HG02973 (cell line): ENCODE results near the gene PNKD.
"Not testable (repeated sequence)": the region's sequence is repeated elsewhere in the genome, so short reads cannot be mapped to it uniquely, and the experiment has no call there.

ENCODE experiments used
- ATAC-seq: cut with Tn5 transposase; IDR thresholded peaks from one replicate; pipeline ENCODE4 v1.9.1; 2021; ENCODE audit warnings: moderate library complexity; ENCODE audit not compliant: unreplicated experiment

The PNKD gene

DNA sequence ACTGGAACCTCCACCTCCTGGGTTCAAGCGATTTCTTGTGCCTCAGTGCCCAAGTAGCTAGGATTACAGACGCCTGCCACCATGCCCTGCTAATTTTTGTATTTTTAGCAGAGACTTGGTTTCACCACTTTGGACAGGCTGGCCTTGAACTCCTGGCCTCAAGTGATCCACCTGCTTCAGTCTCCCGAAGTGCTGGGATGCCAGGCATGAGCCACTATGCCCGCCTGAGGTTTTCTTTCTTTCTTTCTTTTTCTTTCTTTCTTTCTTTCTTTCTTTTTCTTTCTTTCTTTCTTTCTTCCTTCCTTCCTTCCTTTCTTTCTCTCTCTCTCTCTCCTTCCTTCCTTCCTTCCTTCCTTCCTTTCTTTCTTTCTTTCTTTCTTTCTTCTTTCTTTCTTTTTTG, 44.4 kb downstream of the PNKD start:
- not testable (repeated sequence) for ATAC-seq

- no peak for ATAC-seq
Measured at GRCh38 chr2:218315397-218315796, 45.1 kb downstream of the PNKD start.

- ATAC-seq, result no peak
Measured at GRCh38 chr2:218317303-218317630, 46.9 kb downstream of the PNKD start.

GRCh38 chr2:218317835-218318234, 47.5 kb downstream of the PNKD start:
- no peak for ATAC-seq

GRCh38 chr2:218318241-218318640, 47.9 kb downstream of the PNKD start:
- no peak for ATAC-seq

- ATAC-seq, result no peak
Measured at GRCh38 chr2:218319813-218320365, 49.6 kb downstream of the PNKD start.

DNA sequence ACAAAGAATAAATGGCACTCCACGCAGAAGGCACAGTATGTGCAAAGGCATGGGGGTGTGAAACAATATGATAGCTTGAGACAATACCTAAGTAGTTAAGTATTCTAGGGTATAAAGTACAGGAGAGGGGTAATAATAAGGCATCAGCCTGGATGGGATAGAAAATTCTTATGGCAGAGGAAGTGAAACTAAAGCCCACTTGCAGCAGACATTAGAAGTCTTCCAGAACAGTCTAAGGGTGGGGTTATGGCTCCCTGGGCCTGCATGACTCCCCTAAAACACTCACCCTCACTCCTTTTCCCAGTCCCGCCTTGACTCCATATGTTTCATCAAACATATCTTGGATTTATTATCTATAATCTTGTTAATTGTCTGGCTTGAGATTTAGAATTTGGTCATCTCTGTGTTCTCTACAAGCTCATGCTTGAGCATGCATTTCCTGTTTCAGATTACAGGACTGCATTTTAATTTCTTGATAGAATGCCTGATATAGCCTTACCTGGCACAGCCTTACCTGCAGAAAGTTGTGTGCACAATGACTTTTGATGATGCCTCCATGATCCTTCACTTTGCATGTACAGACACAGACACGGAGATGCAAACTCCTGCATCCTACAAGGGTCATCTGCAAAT, 50.5 kb downstream of the PNKD start:
- no peak for ATAC-seq

GRCh38 chr2:218322768-218323525, 52.6 kb downstream of the PNKD start:
- ATAC-seq, result peak; percentile 69

DNA sequence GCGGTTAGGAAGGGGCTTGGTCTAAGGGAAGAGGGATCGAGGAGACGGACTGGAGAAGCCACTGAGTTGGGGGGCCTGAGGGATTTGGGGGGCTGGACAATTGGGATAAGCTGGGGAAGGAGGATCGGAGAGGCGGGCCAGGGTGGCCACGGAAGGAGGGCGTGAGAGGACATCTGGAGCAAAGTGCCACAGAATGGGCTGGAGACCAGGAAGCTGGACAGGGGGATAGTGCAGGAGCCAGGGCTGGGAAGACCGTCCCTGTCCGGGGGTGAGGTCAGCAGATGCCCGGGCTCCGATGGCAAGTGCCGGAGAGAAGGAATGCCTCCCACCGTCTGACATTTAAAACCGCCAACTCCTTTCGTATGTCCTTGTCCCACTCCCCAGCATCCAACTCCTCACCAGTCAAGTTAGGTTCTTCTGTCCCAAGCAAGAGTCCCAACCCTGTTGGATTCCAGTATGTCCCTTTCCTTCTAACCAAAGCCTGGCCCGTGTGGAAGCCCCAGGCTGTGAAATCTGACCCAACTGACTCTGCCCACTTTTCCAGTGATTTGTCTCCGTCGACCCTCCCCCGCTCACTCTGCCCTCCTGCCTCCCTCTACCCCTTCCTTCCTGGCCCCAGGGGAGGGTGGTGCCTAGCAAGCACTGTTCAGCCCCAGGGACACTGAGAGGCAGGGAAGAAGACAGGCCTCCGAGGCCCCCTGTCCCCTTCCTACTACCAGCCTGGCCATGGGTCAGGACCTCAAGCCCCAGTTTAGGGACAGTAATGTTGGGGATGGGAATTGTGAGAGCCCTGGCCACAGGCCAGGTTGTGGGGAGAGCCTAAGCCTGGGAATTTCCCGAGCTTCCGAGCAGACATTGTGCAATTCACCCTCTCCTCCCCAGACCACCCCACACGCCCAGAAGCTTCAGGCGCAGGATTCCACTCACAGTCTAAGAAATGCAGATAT, 53.5 kb downstream of the PNKD start:
- no peak for ATAC-seq

- ATAC-seq, result no peak
Measured at GRCh38 chr2:218325566-218326160, 55.3 kb downstream of the PNKD start.

DNA sequence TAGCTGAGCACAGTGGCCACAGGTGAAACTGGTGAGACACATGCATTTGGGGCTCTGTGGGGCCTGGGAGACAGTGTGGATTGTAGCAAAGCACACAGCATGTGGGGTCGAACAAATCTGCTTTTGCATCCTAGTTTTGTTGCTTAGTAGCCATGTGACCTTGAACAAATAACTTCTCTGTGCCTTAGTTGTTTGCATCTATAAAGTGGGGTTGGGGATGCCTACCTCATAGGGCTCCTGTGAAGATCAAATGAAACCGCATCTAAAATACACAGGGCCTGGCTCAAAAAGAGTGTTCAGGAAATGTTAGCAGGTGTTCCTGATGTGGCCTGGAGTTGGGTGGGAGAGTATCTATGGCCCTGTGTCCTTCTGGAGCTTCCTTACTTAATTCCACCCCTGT, 56.0 kb downstream of the PNKD start:
- no peak for ATAC-seq

- no peak for ATAC-seq
Measured at GRCh38 chr2:218327451-218328210, 57.3 kb downstream of the PNKD start.

DNA sequence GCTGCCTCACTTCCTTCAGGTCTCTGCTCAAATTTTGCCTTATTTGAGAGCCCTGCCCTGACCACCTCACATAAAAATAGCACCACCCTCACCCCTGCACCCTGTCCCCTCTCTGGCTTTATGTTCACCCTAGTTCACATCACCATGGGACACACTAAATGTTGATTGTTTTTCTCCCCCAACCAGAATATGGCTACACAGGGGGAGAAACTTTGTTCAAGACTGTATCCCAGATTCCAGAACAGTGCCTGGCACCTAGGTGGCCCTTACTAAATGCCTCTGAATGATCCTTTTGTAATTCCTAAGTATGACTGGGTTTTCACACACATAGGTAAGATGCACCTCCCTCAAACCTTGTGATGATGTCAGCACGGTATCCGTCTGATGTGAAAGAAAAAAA, 58.0 kb downstream of the PNKD start:
- no peak for ATAC-seq

- ATAC-seq, result peak; percentile 48
Measured at GRCh38 chr2:218329027-218329825, 58.9 kb downstream of the PNKD start.

DNA sequence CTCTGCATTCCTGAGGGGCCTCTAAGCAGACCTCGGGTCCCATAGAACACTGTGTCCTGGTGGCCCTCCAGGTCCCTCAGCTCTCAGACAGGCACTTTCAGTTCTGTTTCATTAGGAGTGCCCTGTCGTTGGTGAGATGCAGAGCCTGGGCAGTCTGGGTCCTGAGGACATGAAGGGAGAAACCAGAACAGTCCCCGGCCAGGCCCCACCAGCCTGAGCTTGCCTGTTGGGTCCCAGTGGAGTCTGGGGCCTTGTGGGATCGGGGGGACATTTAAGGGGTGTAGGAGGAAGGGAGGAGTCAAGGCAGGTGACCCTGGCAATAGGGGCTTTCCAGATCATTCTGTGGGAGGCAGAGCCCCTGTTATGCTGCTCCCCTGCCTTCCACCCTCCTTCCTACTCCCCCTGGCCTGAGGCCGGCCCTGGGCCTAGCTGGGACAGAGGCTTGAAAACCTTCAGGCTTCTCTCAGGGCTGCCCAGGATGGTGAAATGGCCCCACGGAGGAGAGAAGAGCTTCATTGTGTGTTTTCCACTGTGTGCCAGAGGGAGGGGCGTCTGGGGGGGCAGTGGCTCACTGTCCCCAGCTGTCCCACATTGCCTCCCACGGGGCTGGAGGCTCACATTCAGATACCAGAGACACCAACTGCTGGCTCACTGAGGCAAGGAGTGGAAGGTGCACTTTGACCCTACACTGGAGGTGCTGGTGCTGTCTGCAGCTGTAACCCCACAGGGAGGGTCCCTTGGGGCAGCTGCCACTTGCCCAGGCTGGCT, 59.7 kb downstream of the PNKD start:
- ATAC-seq, result peak; percentile 44

DNA sequence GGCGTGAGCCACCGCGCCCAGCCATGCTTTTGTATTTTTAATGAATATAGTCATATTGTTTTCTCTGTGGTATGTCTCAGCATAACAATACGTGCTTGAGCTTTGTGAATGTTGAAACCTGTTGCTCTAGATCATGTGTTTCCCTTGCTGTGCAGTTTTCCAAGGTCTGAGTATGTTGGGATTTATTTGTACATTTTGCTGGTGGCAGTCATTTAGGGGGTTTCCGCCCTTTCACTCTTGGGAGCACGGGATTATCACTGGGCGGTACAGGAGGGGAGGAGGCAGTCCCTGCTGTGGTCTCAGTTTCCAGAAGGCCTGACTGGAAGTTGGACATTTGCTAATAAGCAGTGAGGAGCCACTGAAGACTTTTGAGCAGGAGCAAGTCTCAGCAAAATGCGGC, 61.4 kb downstream of the PNKD start:
- no peak for ATAC-seq

DNA sequence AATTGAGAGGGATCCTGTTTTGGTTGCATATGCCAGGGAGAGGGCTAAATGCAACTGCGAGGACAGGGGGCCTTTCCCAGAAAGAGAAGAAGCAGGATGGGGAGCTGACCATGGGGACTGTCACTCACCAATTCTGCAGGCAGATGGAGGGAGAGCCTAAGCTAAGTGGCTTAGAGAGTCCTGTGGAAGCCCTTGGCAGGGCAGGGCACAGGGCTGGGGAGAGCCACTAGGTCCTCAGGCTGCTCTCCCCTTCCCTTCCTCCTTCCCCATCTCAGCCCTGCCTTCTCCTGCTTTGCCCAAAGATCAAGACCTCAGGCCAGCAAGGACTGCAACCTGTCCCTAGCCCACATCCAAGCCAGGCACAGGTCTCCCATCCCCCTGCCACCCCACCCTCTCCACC, 62.0 kb downstream of the PNKD start:
- ATAC-seq, result no peak

- no peak for ATAC-seq
Measured at GRCh38 chr2:218332920-218333645, 62.8 kb downstream of the PNKD start.
